GM13977 (cell line): Measurements from ENCODE around the gene CEP95.
"Not testable (repeated sequence)": the region's sequence is repeated elsewhere in the genome, so short reads cannot be mapped to it uniquely, and the experiment has no call there.

Experiments used
- DNase-seq: peaks from one replicate; pipeline ENCODE4 v3.0.0; 2012; ENCODE audit warnings: low spot score
- in situ Hi-C: fragments of 300-500 bp; cut with MboI; formaldehyde crosslinking; loops from one replicate; pipeline ENCODE4 v1.12.0; 2022; ENCODE audit warnings: low sequenced_read_pairs, low pct_unique_long_range_greater_than_20kb, mixed read lengths, inconsistent platforms; ENCODE audit not compliant: unreplicated experiment
- TF ChIP-seq, protein P1 (sequence below): IDR thresholded peaks from 2 replicates; pipeline ENCODE4 v1.5.1; 2012; ENCODE audit warnings: mild to moderate bottlenecking, control low read depth; ENCODE audit not compliant: insufficient read depth; ENCODE audit errors: extremely low read depth, missing control alignments

Gene CEP95, protein sequence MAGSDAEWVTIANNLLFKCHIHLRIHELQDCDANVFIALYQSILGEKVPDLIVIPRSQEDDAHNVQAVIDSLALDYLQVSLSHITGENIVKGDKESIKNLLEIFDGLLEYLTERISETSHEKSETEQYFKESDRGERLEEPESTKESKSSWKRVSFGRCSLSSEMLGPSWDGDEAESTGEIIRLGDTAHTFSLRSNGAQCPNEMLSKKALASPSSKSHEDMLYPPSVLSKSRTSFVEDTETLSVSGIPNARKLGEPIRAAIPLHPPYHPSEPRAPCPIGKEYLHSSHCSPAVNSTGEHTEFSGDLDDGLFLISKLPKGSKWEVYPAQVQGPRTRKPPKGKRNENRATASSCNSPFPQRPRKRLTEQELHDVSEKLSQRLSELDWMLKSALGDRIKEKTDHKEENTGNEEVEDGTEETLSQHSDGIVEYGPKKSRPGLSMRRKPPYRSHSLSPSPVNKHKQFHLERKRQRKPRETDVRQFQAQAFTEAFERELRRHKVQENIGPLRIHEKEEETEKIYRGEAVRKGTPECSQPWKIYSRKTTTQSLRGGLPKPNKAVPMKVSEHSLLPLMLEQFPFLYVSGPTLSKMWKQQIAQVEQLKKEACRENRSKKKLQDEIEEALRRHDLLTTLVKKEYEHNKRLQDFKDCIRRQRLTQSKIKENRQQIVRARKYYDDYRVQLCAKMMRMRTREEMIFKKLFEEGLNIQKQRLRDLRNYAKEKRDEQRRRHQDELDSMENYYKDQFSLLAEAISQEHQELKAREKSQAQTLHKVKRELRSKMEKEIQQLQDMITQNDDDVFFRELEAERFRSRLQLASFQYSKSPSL

DNA sequence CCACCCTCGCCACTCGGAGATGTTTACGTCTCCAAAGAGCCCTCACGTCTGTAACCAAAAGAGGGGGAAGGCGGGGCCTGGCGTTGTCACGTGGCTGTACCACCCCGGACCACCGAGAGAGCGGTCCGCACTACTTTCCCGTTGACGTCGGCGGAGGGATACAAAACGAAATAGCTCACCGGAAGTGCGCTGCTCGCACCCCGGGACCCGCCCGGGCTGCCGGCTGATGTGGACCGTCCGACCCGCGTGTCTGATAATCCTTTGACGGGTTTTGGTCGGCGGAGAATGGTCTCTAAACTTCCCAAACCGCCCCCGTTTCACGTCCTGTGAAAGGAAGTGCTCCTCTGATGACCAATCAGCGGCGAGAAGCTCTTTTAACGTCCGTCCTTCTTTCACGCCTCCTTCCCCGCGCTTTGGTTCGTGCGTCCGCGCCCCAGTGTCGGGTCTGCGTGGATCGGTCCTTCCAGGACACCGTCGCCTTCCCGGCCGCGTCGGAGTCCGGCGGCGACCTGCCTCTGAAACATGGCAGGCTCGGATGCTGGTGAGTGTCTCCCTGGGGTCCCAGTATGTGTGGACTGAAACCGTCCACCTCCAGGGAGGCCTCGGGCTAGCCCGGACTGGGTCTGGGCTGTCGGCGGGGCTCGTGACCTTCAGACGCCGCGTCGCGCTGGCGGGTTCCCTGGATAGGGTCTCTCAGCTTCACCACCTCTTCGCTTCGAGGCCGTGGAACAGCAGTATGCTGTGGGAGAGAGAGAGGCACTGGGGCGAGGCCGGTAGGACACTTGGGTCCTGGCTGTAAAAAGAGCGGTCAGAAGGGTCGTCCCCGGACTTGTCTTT lies at the start of gene CEP95:
CEP95 (plus strand) TSS at position 402 of the 837 bp plus-strand sequence; CDS start at position 523, 121 bp downstream.
- TF ChIP-seq, protein P1, sequence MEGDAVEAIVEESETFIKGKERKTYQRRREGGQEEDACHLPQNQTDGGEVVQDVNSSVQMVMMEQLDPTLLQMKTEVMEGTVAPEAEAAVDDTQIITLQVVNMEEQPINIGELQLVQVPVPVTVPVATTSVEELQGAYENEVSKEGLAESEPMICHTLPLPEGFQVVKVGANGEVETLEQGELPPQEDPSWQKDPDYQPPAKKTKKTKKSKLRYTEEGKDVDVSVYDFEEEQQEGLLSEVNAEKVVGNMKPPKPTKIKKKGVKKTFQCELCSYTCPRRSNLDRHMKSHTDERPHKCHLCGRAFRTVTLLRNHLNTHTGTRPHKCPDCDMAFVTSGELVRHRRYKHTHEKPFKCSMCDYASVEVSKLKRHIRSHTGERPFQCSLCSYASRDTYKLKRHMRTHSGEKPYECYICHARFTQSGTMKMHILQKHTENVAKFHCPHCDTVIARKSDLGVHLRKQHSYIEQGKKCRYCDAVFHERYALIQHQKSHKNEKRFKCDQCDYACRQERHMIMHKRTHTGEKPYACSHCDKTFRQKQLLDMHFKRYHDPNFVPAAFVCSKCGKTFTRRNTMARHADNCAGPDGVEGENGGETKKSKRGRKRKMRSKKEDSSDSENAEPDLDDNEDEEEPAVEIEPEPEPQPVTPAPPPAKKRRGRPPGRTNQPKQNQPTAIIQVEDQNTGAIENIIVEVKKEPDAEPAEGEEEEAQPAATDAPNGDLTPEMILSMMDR, result no peak
- DNase-seq, result peak; percentile 93

DNA sequence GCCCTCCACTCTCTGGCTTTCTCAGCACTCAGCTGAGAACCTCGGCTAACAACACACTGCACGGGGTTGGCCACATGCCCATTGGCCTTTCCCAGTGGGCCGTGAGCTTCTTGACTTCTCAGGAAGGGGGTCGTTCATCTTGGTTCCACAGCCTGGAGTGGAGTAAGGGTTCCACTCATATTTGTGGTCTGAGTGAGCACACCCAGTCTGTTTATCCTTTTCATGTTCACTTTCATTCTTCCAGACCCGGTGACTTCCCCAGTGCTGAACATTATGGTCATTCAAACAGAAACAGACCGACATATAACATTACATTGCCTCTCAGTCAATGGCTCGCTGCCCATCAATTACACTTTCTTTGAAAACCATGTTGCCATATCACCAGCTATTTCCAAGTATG lies 49.6 kb upstream of the CEP95 start:
- in situ Hi-C loops, result no loop called here
- no peak for DNase-seq

More for the DNA sequence above, at the start of gene CEP95:
- in situ Hi-C loops, result no loop called here

DNA sequence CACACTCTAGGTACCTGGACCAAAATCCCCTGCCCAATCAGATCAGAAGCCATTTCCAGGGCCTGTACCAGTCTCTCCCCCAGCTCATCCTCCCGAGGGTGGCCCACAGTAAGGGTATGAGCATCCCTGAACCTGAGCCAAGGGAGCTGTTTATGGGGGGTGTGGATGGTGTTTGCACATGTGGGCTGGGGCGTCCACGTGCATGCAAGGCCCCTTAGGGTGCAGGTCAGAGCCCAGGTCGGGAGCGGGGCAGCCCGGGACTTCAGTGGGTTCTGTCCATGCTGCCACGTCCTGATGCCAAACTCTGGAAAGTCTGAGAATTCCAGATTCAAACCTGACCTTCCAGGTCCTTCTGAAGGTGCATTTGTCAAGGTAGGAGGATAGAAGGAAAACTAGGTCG lies 48.0 kb upstream of the CEP95 start:
- TF ChIP-seq, protein P1, result no peak
- DNase-seq, result no peak
- in situ Hi-C loops, result no loop called here

More for the DNA sequence above, 49.6 kb upstream of the CEP95 start:
- TF ChIP-seq, protein P1, result no peak

DNA sequence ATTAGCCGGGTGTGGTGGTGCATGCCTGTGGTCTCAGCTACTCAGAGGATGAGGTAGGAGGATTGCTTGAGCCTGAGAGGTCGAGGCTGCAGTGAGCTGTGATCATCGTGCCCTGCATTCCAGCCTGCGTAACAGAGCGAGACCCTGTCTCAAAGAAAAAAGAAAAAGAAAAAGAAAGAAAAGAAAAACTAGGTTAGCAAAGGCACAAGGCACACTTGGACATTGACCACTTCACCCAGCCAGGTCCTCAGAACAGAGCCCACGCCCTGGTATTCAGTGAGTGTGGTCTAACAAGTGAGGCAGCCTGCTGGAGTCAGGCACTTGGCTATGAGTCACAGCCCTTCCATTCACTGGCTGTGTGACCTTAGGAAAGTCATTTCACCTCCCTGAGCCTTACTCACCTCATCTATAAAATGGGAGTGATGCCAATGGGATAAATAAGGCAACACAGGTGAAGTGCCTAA lies 47.5 kb upstream of the CEP95 start:
- no peak for DNase-seq

DNA sequence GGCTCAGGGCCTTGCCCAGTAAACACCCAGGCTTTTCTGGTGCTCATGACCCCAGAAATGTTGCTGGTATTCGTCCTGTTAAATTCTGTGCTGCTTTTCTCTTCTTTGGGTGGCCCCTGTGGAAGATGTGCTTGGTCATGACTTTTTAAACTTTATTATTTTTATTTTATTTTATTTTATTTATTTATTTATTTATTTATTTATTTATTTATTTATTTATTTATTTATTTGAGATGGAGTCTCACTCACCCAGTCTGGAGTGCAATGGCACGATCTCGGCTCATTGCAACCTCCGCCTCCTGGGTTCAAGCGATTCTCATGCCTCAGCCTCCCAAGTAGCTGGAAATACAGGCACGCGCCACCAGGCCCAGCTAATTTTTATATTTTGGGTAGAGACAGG lies 47.0 kb upstream of the CEP95 start:
- in situ Hi-C loops, DNase-seq: not testable (repeated sequence)

More for the DNA sequence above, 47.5 kb upstream of the CEP95 start:
- in situ Hi-C loops, result no loop called here
- TF ChIP-seq, protein P1, result no peak

DNA sequence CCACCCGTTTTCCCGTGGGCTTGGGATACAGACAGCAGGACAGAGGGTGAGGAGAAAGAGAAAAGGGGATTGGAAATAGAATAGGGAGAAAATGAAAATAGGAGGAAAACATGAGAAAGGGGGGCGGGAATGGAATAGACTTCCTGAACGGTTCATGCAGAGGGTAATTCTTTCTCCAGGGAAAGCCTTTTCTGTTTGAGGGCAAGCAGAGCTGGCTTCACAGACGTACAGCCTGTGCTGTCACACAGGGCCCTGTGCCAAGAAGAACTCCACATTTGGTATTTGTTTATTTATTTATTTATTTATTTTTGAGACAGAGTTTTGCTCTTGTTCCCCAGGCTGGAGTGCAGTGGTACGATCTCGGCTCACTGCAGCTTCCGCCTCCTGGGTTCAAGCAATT lies 45.8 kb upstream of the CEP95 start:
- TF ChIP-seq, protein P1, result no peak
- in situ Hi-C loops, result no loop called here
- no peak for DNase-seq
